Subcutaneous abdominal adipose tissue (tissue), 5 donors: Measurements from ENCODE around the gene CC2D1A.

Source experiments
- H3K27ac ChIP-seq: one replicate; pipeline ENCODE4 v1.7.0; 2013; ENCODE audit warnings: low read depth, mild to moderate bottlenecking, inconsistent platforms, low read length, moderate library complexity
- H3K27me3 ChIP-seq, 5 donors: one replicate each; pipeline ENCODE4 v1.7.0; 2013; ENCODE audit warnings: low read length in 5 of 5, inconsistent platforms in 1 of 5; ENCODE audit not compliant: control insufficient read depth in 5 of 5, insufficient read depth in 4 of 5
- H3K36me3 ChIP-seq, 5 donors: one replicate each; pipeline ENCODE4 v1.7.0; 2013; ENCODE audit warnings: low read length in 5 of 5; ENCODE audit not compliant: control insufficient read depth in 5 of 5, insufficient read depth in 5 of 5
- H3K4me1 ChIP-seq, 5 donors: one replicate each; pipeline ENCODE4 v1.7.0; 2013; ENCODE audit warnings: low read length in 5 of 5, mild to moderate bottlenecking in 3 of 5, moderate library complexity in 1 of 5; ENCODE audit not compliant: control insufficient read depth in 5 of 5, insufficient read depth in 5 of 5
- H3K4me3 ChIP-seq, 5 donors: one replicate each; pipeline ENCODE4 v1.7.0; 2013; ENCODE audit warnings: low read length in 5 of 5, low read depth in 1 of 5
- H3K9ac ChIP-seq, 5 donors: one replicate each; pipeline ENCODE4 v1.7.0; 2013; ENCODE audit warnings: low read length in 5 of 5, mild to moderate bottlenecking in 4 of 5, moderate library complexity in 3 of 5
- H3K9me3 ChIP-seq, 5 donors: one replicate each; pipeline ENCODE4 v1.7.0; 2013; ENCODE audit warnings: low read length in 5 of 5; ENCODE audit not compliant: control insufficient read depth in 5 of 5
- donor health status: healthy.
- donor health status: healthy.
- donor health status: healthy.
- donor health status: healthy.
- donor health status: healthy.

Gene CC2D1A

DNA sequence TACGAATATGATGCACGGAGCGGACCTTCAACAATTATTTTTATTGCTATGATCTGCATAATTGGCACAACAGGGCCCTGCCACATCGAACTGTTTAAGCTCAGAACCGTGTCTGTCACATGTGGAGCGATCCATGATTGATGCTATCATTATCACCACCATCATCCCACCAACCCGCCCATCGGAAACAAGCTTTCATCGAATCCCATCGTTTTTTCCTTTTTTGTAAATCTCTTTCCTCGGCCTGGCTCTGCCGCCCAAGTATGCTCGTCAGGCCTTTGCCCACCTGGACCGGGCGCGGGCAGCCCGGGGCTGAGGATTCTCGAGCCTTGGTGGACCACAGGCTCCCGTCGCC lies 45.8 kb downstream of the CC2D1A start:
- Histone ChIP-seq H3K9me3 (no peaks in the 10 kb centered on the region), H3K4me1 (peaks cover 7 to 20% (median 17%) of the 10 kb centered on the region in 5 donors), H3K36me3 (peaks cover 0 to 23% (median 20%) of the 10 kb centered on the region in 5 donors), H3K9ac (no peak overlapping the region), H3K27me3 (no peaks in the 10 kb centered on the region), H3K27ac (no peak overlapping the region), H3K4me3 (peak overlapping the region; percentile 29 to 76 (median 44))

DNA sequence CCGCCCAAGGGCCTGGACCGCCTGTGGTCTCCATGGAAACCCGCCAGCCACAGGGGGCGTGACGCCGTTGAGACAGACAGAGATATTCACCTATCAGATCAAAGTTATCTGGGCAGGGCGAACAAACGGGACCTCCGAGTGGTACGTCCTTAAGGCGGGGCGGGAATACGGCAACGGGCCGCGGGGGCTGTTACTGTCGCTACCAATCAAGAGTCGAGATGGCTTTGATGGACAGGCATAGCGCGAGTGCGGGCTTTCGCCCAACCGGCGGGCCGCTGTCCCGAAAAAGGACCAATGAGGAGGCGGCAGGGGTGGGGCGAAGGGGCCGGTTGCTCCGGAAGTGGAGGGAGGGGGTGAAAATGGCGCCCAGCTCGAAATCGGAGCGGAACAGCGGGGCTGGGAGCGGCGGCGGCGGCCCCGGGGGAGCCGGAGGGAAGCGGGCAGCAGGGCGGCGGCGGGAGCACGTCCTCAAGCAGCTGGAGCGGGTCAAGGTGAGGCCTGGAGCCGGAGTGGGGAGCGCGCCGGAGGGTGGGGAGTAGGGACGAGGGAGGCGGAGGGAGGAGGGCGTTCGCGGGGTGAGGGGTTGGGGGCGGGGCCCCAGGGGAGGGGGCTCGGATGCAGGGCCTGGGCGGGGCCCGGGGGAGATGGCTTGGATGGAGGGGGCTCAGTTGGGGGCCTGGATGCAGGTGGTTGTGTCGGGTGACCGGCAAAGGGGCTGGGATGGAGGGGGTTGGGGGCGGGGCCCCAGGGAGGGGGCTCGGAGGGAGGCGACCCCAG lies 46.3 kb downstream of the CC2D1A start, which contains the start of gene DCAF15:
Gene DCAF15, plus strand, starts transcription at position 356 of the 777 bp plus-strand sequence. Its CDS starts 4 bp downstream, at position 360.
- H3K9ac ChIP-seq: peak within 1 kb of the TSS; percentile 40 to 85 (median 73)
- no peaks in the 10 kb centered on the region for H3K27me3 ChIP-seq
- H3K27ac ChIP-seq: peak within 1 kb of the TSS; percentile 30
- H3K9me3 ChIP-seq: no peaks in the 10 kb centered on the region
- H3K36me3 ChIP-seq: peaks cover 0 to 29% (median 26%) of the 10 kb centered on the region in 5 donors
- H3K4me1 ChIP-seq: peaks cover 7 to 20% (median 17%) of the 10 kb centered on the region in 5 donors
- peak within 1 kb of the TSS; percentile 74 to 88 (median 79) for H3K4me3 ChIP-seq

- H3K9me3 ChIP-seq: no peaks in the 10 kb centered on the region
- peak overlapping the region; percentile 30 for H3K27ac ChIP-seq
- no peaks in the 10 kb centered on the region for H3K27me3 ChIP-seq
- peak overlapping the region; percentile 71 to 88 (median 79) for H3K4me3 ChIP-seq
- peaks cover 0 to 36% (median 33%) of the 10 kb centered on the region in 5 donors for H3K36me3 ChIP-seq
- peak overlapping the region; percentile 40 to 85 (median 73) for H3K9ac ChIP-seq
- H3K4me1 ChIP-seq: peaks cover 7 to 20% (median 17%) of the 10 kb centered on the region in 5 donors
Measured at GRCh38 chr19:13952931-13953531, 47.0 kb downstream of the CC2D1A start.

DNA sequence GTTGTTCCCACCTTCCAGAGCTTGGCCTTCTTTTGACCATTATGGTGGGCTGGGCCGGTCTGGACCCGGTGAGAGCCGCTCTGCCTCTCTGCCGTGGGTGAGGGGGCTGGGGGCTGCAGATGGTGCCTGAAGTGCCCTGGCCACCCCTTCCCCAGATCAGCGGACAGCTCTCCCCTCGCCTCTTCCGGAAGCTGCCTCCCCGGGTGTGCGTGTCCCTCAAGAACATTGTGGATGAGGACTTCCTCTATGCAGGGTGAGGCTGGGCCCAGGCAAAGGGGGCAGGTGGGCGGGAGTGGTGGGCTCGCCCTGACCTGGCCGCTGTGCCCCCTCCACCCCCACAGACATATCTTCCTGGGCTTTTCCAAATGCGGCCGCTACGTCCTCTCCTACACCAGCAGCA lies 48.2 kb downstream of the CC2D1A start:
- peaks cover 0 to 47% (median 43%) of the 10 kb centered on the region in 5 donors for H3K36me3 ChIP-seq
- H3K4me1 ChIP-seq: peaks cover 7 to 20% (median 17%) of the 10 kb centered on the region in 5 donors
- H3K27me3 ChIP-seq: no peaks in the 10 kb centered on the region
- no peak overlapping the region for H3K9ac ChIP-seq
- no peak overlapping the region for H3K27ac ChIP-seq
- H3K4me3 ChIP-seq: no peak overlapping the region
- H3K9me3 ChIP-seq: no peaks in the 10 kb centered on the region

DNA sequence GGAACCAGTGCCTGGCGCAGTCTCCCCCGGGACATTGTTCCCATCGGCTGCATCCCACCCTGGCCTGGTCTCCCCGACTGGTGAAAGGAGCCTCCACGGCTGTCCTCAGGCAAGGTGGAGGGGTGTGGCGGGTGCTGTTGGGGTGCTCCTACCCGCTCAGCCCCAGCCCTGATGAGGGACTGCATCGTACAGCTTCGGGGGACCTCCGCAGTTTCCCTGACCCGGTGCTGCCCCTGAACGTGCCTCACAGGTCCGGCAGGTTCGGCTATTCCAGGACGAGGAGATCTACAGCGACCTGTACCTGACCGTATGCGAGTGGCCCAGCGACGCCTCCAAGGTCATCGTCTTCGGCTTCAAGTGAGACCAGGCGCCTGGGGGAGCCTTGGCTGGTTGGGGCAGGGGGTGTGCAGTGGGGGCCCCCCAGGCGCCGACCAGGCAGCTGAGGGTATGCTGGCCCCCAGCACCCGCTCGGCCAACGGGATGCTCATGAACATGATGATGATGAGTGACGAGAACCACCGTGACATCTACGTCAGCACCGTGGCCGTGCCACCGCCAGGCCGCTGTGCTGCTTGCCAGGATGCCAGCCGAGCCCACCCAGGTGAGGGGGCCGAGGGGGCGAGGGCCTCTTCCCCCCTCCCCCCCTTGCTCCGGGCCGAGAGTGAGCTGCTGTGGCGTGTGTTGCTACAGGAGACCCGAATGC lies 49.8 kb downstream of the CC2D1A start:
- H3K4me3 ChIP-seq: no peak overlapping the region
- no peaks in the 10 kb centered on the region for H3K27me3 ChIP-seq
- H3K9me3 ChIP-seq: no peaks in the 10 kb centered on the region
- H3K36me3 ChIP-seq: peaks cover 0 to 64% (median 58%) of the 10 kb centered on the region in 5 donors
- H3K27ac ChIP-seq: no peak overlapping the region
- peaks cover 7 to 20% (median 17%) of the 10 kb centered on the region in 5 donors for H3K4me1 ChIP-seq
- H3K9ac ChIP-seq: no peak overlapping the region

DNA sequence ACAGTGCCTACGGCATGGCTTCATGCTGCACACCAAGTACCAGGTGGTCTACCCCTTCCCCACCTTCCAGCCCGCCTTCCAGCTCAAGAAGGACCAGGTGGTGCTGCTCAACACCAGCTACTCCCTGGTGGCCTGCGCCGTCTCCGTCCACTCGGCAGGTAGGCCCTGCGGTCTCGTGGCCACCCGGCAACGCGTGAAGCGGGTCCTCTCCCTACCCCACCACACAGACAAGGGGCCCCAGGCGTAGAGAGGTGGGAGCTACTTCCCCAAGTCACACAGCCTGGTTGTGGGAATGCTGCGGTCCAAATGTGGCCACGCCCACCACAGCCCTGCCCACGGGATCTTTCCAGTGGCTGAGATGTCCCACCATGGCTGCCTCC lies 50.4 kb downstream of the CC2D1A start:
- no peak overlapping the region for H3K4me3 ChIP-seq
- no peaks in the 10 kb centered on the region for H3K27me3 ChIP-seq
- peaks cover 0 to 67% (median 59%) of the 10 kb centered on the region in 5 donors for H3K36me3 ChIP-seq
- no peak overlapping the region for H3K27ac ChIP-seq
- no peak overlapping the region for H3K9ac ChIP-seq
- H3K4me1 ChIP-seq: peaks cover 7 to 20% (median 17%) of the 10 kb centered on the region in 5 donors
- no peaks in the 10 kb centered on the region for H3K9me3 ChIP-seq

DNA sequence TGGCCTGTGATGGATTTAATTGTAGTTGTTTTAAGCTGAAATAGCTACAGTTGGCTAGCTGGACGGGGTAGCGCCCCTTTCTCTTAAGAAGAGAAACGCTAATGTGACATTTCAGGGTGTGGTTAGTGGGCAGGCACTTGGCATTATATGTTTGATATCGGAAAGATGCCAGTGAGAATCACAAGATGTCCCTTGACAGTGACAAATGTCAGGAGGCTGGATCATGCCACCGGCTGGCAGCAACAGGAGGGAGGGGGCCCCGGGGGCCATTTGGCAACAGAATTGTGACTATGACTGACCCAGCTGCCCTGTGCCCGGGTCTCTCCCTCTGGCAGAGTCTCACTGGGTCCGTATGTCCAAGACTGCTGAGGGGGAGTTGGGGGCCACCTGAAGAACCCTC lies 51.0 kb downstream of the CC2D1A start:
- H3K27me3 ChIP-seq: no peaks in the 10 kb centered on the region
- peaks cover 0 to 74% (median 59%) of the 10 kb centered on the region in 5 donors for H3K36me3 ChIP-seq
- H3K4me1 ChIP-seq: peaks cover 7 to 16% (median 13%) of the 10 kb centered on the region in 5 donors
- no peak overlapping the region for H3K4me3 ChIP-seq
- H3K9ac ChIP-seq: no peak overlapping the region
- H3K27ac ChIP-seq: no peak overlapping the region
- H3K9me3 ChIP-seq: no peaks in the 10 kb centered on the region

- H3K27me3 ChIP-seq: no peaks in the 10 kb centered on the region
- no peaks in the 10 kb centered on the region for H3K9me3 ChIP-seq
- H3K36me3 ChIP-seq: peaks cover 0 to 76% (median 59%) of the 10 kb centered on the region in 5 donors
- no peak overlapping the region for H3K9ac ChIP-seq
- peaks cover 6 to 13% (median 13%) of the 10 kb centered on the region in 5 donors for H3K4me1 ChIP-seq
- H3K27ac ChIP-seq: no peak overlapping the region
- H3K4me3 ChIP-seq: no peak overlapping the region
Measured at GRCh38 chr19:13958043-13958442, 52.0 kb downstream of the CC2D1A start.

DNA sequence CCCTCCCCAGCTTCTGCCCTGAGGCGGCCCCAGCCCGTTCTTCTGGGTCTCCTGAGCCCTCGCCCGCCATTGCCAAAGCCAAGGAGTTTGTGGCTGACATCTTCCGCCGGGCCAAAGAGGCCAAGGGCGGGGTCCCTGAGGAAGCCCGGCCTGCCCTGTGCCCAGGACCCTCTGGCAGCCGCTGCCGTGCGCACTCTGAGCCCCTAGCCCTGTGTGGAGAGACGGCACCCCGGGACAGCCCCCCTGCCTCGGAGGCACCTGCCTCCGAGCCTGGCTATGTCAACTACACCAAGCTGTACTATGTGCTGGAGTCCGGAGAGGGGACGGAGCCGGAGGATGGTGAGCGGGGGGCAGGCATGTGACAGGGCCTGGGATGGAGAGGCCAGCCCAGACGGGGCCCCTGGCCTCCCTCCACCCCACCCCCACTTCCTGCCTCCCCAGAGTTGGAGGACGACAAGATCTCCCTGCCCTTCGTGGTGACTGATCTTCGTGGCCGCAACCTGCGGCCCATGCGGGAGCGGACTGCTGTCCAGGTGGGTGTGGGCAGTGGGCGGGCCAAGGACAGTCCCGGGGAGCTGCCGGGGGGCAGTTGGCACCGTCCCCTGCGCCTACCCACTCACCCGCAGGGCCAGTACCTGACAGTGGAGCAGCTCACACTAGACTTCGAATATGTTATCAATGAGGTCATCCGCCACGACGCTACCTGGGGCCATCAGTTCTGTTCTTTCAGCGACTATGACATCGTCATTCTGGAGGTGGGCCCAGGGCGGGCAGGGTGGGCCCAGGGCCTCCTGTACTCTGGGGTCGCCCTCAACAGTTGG lies 53.4 kb downstream of the CC2D1A start:
- Histone ChIP-seq H3K9ac (no peak overlapping the region), H3K27ac (no peak overlapping the region), H3K9me3 (no peaks in the 10 kb centered on the region), H3K4me1 (peaks cover 0 to 4% (median 0%) of the 10 kb centered on the region in 5 donors), H3K36me3 (peaks cover 0 to 81% (median 59%) of the 10 kb centered on the region in 5 donors), H3K27me3 (no peaks in the 10 kb centered on the region), H3K4me3 (no peak overlapping the region)
